Measurements from ENCODE around the gene SLC30A5. TPM values are rescaled to one million over a fixed set of nuclear protein-coding genes. Genes with fewer than 3 reads are reported as not detected.

The SLC30A5 gene
- total and polyA plus RNA-seq, 7 donors: 8.3 to 56.4 (median 37.2) TPM

Small RNA genes lying within 50 kb of the gene (small RNA-seq; reads per million reads assigned to genes)
- gene SNORA50D (0 reads per million in 3 donors), gene SUMO2P4 (0 reads per million in 3 donors)

Other genes starting within 250 kb of the SLC30A5 start
- gene CCNB1, start 73.1 kb downstream of the SLC30A5 start, total RNA-seq: 1 to 10 TPM; 2.3 to 3.6 (median 2.5) TPM
- 10 to 100 TPM; 13.2 to 68.1 (median 19.7) TPM for gene CCNB1, start 73.1 kb downstream of the SLC30A5 start, polyA plus RNA-seq
- gene CENPH, start 95.6 kb downstream of the SLC30A5 start, total RNA-seq: 1 to 10 TPM; 1.3 to 3.8 (median 2.6) TPM
- gene CENPH, start 95.6 kb downstream of the SLC30A5 start, polyA plus RNA-seq: 10 to 100 TPM in 1 of 3 donors, 1 to 10 TPM in 2; 5.4 to 11.3 (median 5.8) TPM
- gene CDK7, start 140.9 kb downstream of the SLC30A5 start, total RNA-seq: 10 to 100 TPM in 3 of 4 donors, 1 to 10 TPM in 1; 7.2 to 18.5 (median 13.8) TPM
- 10 to 100 TPM; 23.4 to 35.1 (median 25.8) TPM for gene CDK7, start 140.9 kb downstream of the SLC30A5 start, polyA plus RNA-seq
- gene CCDC125, start 238.8 kb downstream of the SLC30A5 start, total RNA-seq: 1 to 10 TPM; 2.9 to 4.7 (median 3.4) TPM
- gene CCDC125, start 238.8 kb downstream of the SLC30A5 start, polyA plus RNA-seq: 10 to 100 TPM in 1 of 3 donors, 1 to 10 TPM in 2; 7.7 to 11.6 (median 7.8) TPM

All from sigmoid colon (tissue), 7 donors.